K562 (cell line): ENCODE data around the gene RNF113B. TPM values are rescaled to one million over a fixed set of nuclear protein-coding genes. Genes with fewer than 3 reads are reported as not detected.

Experiments used
- CEBPG ChIP-seq, 3 experiments: fragments of 200-800 bp in 1 of 3; sonication (Bioruptor generic) in 1 of 3; sonication (generic) in 1 of 3; formaldehyde crosslinking in 1 of 3; IDR thresholded peaks in 2 of 3; conservative IDR thresholded peaks in 1 of 3; 2 replicates each; pipeline versions ENCODE4 v1.6.1 to v1.8.0; 2016 to 2022; ENCODE audit warnings: missing compliant biosample characterization in 2 of 3, missing genetic modification characterization in 2 of 3, mild to moderate bottlenecking in 1 of 3, missing genetic modification reagents in 1 of 3
- DPF2 ChIP-seq: fragments of 450-650 bp; IDR thresholded peaks from 2 replicates; pipeline ENCODE4 v1.6.1; 2016
- MAFF ChIP-seq: IDR thresholded peaks from 2 replicates; pipeline ENCODE4 v1.6.1; 2012; ENCODE audit warnings: low read length, improper control_type of control experiment
- PHF20 ChIP-seq: fragments of 450-650 bp; IDR thresholded peaks from 2 replicates; pipeline ENCODE4 v1.6.1; 2018; ENCODE audit not compliant: partially characterized antibody
- SMARCE1 ChIP-seq: fragments of 450-650 bp; IDR thresholded peaks from 2 replicates; pipeline ENCODE4 v1.7.1; 2016; ENCODE audit warnings: mild to moderate bottlenecking
- SRF ChIP-seq, 2 experiments: fragments of 250-450, 450-650 bp in 1 of 2; sonication (Bioruptor Pico) in 1 of 2; sonication (generic) in 1 of 2; formaldehyde crosslinking; IDR thresholded peaks; 2 replicates each; pipeline versions ENCODE4 v1.5.0 to v1.5.1; 2020 to 2022; ENCODE audit warnings: mild to moderate bottlenecking in 1 of 2, missing genetic modification reagents in 1 of 2
- TAF9B ChIP-seq: fragments of 450-650 bp; IDR thresholded peaks from 2 replicates; pipeline ENCODE4 v1.6.1; 2018; ENCODE audit warnings: mild to moderate bottlenecking; ENCODE audit not compliant: partially characterized antibody
- ZBED1 ChIP-seq: IDR thresholded peaks from 2 replicates; pipeline ENCODE4 v1.6.1; 2014
- ZNF239 ChIP-seq: fragments of 250-450 bp; sonication (Bioruptor Pico); IDR thresholded peaks from 2 replicates; pipeline ENCODE4 v1.4.0; 2020; ENCODE audit warnings: mild to moderate bottlenecking
- polyA plus RNA-seq, 8 experiments: library from polyadenylated mRNA; depleted of rRNA in 4 of 8; stranded (reverse) in 5 of 8; unstranded in 3 of 8; fragments of >200 nt; fragmentation: Nextera tagmentation in 2 of 8; fragmentation: Illumina TruSeq in 1 of 8; extraction: Ambion mirVana in 2 of 8; extraction: Trizol in 1 of 8; gene quantifications; 2 replicates each; pipeline versions ENCODE4 v1.2.1 to v1.2.3, GENCODE V29; 2011 to 2014; ENCODE audit warnings: inconsistent platforms in 1 of 8, missing spikeins in 1 of 8
- total RNA-seq, 7 experiments: library from RNA; depleted of rRNA in 6 of 7; stranded (reverse); fragments of >200 nt in 6 of 7; fragmentation: Illumina TruSeq in 2 of 7; extraction: Trizol in 2 of 7; gene quantifications; 2 replicates each; pipeline versions ENCODE4 v1.2.1 to v1.2.3, GENCODE V29; 2011 to 2021; ENCODE audit warnings: low replicate concordance in 1 of 7
- TF ChIP-seq, protein P1 (sequence below), 3 experiments: IDR thresholded peaks in 2 of 3; conservative IDR thresholded peaks in 1 of 3; 2 replicates each; pipeline ENCODE4 v1.5.1; 2011 to 2012; ENCODE audit warnings: low read length in 3 of 3, mild to moderate bottlenecking in 3 of 3, control low read depth in 2 of 3, improper control_type of control experiment in 1 of 3, inconsistent platforms in 1 of 3, low read depth in 1 of 3, mixed read lengths in 1 of 3, moderate library complexity in 1 of 3; ENCODE audit not compliant: insufficient read depth in 2 of 3
- TF ChIP-seq, protein P2 (sequence below), 2 experiments: IDR thresholded peaks in 1 of 2; conservative IDR thresholded peaks in 1 of 2; 2 replicates each; pipeline ENCODE4 v1.6.1; 2016; ENCODE audit warnings: low read depth in 2 of 2, mild to moderate bottlenecking in 1 of 2, missing compliant biosample characterization in 1 of 2, missing genetic modification characterization in 1 of 2, moderate library complexity in 1 of 2

The RNF113B gene
- total and polyA plus RNA-seq, 9 of the 15 experiments (the other 6 are each of a cell fraction or from before 2014, with no cell fraction given) = 0.09 TPM; not detected in 8

DNA sequence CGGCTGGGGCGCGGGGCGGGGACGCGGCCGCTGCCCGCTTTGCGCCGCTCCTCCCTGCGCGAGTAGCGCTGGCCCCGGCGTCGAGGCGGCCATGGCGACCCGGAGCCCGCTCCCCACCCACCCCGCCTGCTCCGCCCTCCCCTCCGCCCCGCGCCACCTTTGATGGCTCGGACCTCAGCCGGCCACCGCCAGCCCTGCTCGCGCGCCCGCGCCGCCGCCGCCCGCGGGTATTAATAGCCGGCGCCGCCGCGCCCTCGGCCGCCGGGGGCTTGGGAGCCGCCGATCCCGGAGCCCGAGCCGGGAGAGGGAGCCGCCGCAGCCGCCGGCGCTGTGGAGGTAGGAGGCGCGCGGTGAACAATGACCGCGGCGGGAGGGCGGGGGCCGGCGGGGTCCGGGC is 33.9 kb downstream of the RNF113B start (continued):
- TF ChIP-seq, protein P1, sequence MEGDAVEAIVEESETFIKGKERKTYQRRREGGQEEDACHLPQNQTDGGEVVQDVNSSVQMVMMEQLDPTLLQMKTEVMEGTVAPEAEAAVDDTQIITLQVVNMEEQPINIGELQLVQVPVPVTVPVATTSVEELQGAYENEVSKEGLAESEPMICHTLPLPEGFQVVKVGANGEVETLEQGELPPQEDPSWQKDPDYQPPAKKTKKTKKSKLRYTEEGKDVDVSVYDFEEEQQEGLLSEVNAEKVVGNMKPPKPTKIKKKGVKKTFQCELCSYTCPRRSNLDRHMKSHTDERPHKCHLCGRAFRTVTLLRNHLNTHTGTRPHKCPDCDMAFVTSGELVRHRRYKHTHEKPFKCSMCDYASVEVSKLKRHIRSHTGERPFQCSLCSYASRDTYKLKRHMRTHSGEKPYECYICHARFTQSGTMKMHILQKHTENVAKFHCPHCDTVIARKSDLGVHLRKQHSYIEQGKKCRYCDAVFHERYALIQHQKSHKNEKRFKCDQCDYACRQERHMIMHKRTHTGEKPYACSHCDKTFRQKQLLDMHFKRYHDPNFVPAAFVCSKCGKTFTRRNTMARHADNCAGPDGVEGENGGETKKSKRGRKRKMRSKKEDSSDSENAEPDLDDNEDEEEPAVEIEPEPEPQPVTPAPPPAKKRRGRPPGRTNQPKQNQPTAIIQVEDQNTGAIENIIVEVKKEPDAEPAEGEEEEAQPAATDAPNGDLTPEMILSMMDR (IDR thresholded peaks at IDR 0.05 in 2 of 3, conservative IDR thresholded peaks at IDR 0.05 in 1 of 3; ENCODE audit: insufficient read depth in 2 of 3, low read depth in 1 of 3, low read length in 3 of 3) = no peak
- TF ChIP-seq, protein P2, sequence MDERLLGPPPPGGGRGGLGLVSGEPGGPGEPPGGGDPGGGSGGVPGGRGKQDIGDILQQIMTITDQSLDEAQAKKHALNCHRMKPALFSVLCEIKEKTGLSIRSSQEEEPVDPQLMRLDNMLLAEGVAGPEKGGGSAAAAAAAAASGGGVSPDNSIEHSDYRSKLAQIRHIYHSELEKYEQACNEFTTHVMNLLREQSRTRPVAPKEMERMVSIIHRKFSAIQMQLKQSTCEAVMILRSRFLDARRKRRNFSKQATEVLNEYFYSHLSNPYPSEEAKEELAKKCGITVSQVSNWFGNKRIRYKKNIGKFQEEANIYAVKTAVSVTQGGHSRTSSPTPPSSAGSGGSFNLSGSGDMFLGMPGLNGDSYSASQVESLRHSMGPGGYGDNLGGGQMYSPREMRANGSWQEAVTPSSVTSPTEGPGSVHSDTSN (CRISPR knock-in tag; IDR thresholded peaks at IDR 0.05; ENCODE audit: low read depth) = no peak
- TF ChIP-seq, protein P2 (tag; conservative IDR thresholded peaks at IDR 0.05; ENCODE audit: low read depth) = no peak
- TF ChIP-seq TAF9B = no peak
- TF ChIP-seq PHF20 = no peak
- no peak for TF ChIP-seq SRF (CRISPR knock-in tag; IDR thresholded peaks at IDR 0.05)
- TF ChIP-seq ZNF239 (CRISPR knock-in tag) = no peak
- TF ChIP-seq MAFF = no peak
- TF ChIP-seq CEBPG (CRISPR knock-in tag; IDR thresholded peaks at IDR 0.05) = no peak
- no peak for TF ChIP-seq CEBPG (tag; conservative IDR thresholded peaks at IDR 0.05 in 1 of 2, IDR thresholded peaks at IDR 0.05 in 1 of 2)
- TF ChIP-seq SMARCE1 = no peak
- TF ChIP-seq DPF2 = no peak
- no peak for TF ChIP-seq ZBED1
